ENCODE results near the gene NPAS3.

GRCh38 chr14:33670235-33670634 lies 731.6 kb downstream of the NPAS3 start:
- TF ChIP-seq, protein P1, sequence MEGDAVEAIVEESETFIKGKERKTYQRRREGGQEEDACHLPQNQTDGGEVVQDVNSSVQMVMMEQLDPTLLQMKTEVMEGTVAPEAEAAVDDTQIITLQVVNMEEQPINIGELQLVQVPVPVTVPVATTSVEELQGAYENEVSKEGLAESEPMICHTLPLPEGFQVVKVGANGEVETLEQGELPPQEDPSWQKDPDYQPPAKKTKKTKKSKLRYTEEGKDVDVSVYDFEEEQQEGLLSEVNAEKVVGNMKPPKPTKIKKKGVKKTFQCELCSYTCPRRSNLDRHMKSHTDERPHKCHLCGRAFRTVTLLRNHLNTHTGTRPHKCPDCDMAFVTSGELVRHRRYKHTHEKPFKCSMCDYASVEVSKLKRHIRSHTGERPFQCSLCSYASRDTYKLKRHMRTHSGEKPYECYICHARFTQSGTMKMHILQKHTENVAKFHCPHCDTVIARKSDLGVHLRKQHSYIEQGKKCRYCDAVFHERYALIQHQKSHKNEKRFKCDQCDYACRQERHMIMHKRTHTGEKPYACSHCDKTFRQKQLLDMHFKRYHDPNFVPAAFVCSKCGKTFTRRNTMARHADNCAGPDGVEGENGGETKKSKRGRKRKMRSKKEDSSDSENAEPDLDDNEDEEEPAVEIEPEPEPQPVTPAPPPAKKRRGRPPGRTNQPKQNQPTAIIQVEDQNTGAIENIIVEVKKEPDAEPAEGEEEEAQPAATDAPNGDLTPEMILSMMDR (IDR thresholded peaks at IDR 0.05; ENCODE audit: low read depth, low read length) = no peak
- TF ChIP-seq EZH2phosphoT487 (IDR thresholded peaks at IDR 0.05; ENCODE audit: low read depth) = no peak

Data from OCI-LY3 (cell line).